ENCODE data around the gene GSTP1.

GSTP1 gene

GRCh38 chr11:67632982-67633755 is 49.6 kb downstream of the GSTP1 start:
- Histone ChIP-seq H3K27me3 (no peaks in the 10 kb centered on the region), H3K36me3 (no peaks in the 10 kb centered on the region), H3K9me3 (no peaks in the 10 kb centered on the region; the same call in 1 of the 2 replicates), H3K4me1 (no peaks in the 10 kb centered on the region), H3K4me3 (ENCODE audit: low read depth, low read length) (no peak overlapping the region)
- DNase-seq, result no peak
- no peak for TF ChIP-seq CTCF (IDR thresholded peaks at IDR 0.05; ENCODE audit: low read depth, low read length)

GRCh38 chr11:67633758-67634365 is 50.2 kb downstream of the GSTP1 start:
- H3K4me1 ChIP-seq, result no peaks in the 10 kb centered on the region
- H3K4me3 ChIP-seq (ENCODE audit: low read depth, low read length), result no peak overlapping the region
- H3K36me3 ChIP-seq, result no peaks in the 10 kb centered on the region
- DNase-seq, result no peak
- no peaks in the 10 kb centered on the region for H3K27me3 ChIP-seq
- TF ChIP-seq CTCF (IDR thresholded peaks at IDR 0.05; ENCODE audit: low read depth, low read length), result no peak
- no peaks in the 10 kb centered on the region; the same call in 1 of the 2 replicates for H3K9me3 ChIP-seq

GRCh38 chr11:67634366-67635230 is 51.0 kb downstream of the GSTP1 start:
- Histone ChIP-seq H3K9me3 (no peaks in the 10 kb centered on the region; the same call in 1 of the 2 replicates), H3K27me3 (no peaks in the 10 kb centered on the region; the same call in 1 of the 2 replicates), H3K4me3 (ENCODE audit: low read depth, low read length) (no peak overlapping the region), H3K36me3 (no peaks in the 10 kb centered on the region), H3K4me1 (no peaks in the 10 kb centered on the region)
- no peak for DNase-seq
- TF ChIP-seq CTCF (IDR thresholded peaks at IDR 0.05; ENCODE audit: low read depth, low read length), result no peak

GRCh38 chr11:67635231-67635521 is 51.6 kb downstream of the GSTP1 start:
- no peak for DNase-seq
- Histone ChIP-seq H3K27me3 (no peaks in the 10 kb centered on the region; the same call in 1 of the 2 replicates), H3K36me3 (no peaks in the 10 kb centered on the region), H3K4me1 (no peaks in the 10 kb centered on the region), H3K9me3 (no peaks in the 10 kb centered on the region; the same call in 1 of the 2 replicates), H3K4me3 (ENCODE audit: low read depth, low read length) (no peak overlapping the region)
- no peak for TF ChIP-seq CTCF (IDR thresholded peaks at IDR 0.05; ENCODE audit: low read depth, low read length)
